K562 (cell line): ENCODE measurements around the gene C2CD4B. TPM values are rescaled to one million over a fixed set of nuclear protein-coding genes. Genes with fewer than 3 reads are reported as not detected.

Source experiments
- BRCA1 ChIP-seq, 2 experiments: fragments of 450-650 bp in 1 of 2; sonication (generic) in 1 of 2; formaldehyde crosslinking in 1 of 2; IDR thresholded peaks; 2 replicates each; pipeline versions ENCODE4 v1.5.0 to v1.6.1; 2017 to 2020; ENCODE audit warnings: mild to moderate bottlenecking in 1 of 2, missing genetic modification reagents in 1 of 2
- E2F1 ChIP-seq: sonication (generic); formaldehyde crosslinking; IDR thresholded peaks from 2 replicates; pipeline ENCODE4 v1.8.1; 2023; ENCODE audit warnings: mild to moderate bottlenecking, missing genetic modification reagents, moderate library complexity
- FOXJ2 ChIP-seq: fragments of 200-800 bp; sonication (Bioruptor generic); IDR thresholded peaks from 2 replicates; pipeline ENCODE4 v1.6.1; 2016; ENCODE audit warnings: missing genetic modification characterization, missing compliant biosample characterization
- HES1 ChIP-seq: fragments of 450-650 bp; IDR thresholded peaks from 2 replicates; pipeline ENCODE4 v1.6.1; 2016; ENCODE audit warnings: low read depth, mild to moderate bottlenecking, moderate library complexity
- JUN ChIP-seq, 2 experiments: sonication (generic) in 1 of 2; formaldehyde crosslinking in 1 of 2; IDR thresholded peaks; 2 replicates each; pipeline versions ENCODE4 v1.6.1 to v1.8.0; 2012 to 2022; ENCODE audit warnings: borderline replicate concordance in 2 of 2, mild to moderate bottlenecking in 2 of 2, improper control_type of control experiment in 1 of 2, low read depth in 1 of 2, low read length in 1 of 2, missing genetic modification reagents in 1 of 2
- KDM4B ChIP-seq, 2 experiments: fragments of 450-650 bp in 1 of 2; sonication (generic) in 1 of 2; IDR thresholded peaks; 2 replicates each; pipeline ENCODE4 v1.6.1; 2016 to 2017; ENCODE audit warnings: borderline replicate concordance in 2 of 2, antibody characterized with exemption in 1 of 2, low read depth in 1 of 2, mild to moderate bottlenecking in 1 of 2
- MTF1 ChIP-seq: fragments of 250-450 bp; sonication (Bioruptor Pico); IDR thresholded peaks from 2 replicates; pipeline ENCODE4 v1.9.0; 2021; ENCODE audit warnings: moderate library complexity, mild to moderate bottlenecking, inconsistent platforms, borderline replicate concordance
- MYNN ChIP-seq, 2 experiments: sonication (generic); formaldehyde crosslinking in 1 of 2; IDR thresholded peaks; 2 replicates each; pipeline versions ENCODE4 v1.5.0 to v1.6.1; 2016 to 2020; ENCODE audit warnings: antibody characterized with exemption in 1 of 2, missing genetic modification reagents in 1 of 2
- NFYB ChIP-seq: IDR thresholded peaks from 2 replicates; pipeline ENCODE4 v1.6.1; 2011; ENCODE audit warnings: mild to moderate bottlenecking, moderate library complexity; ENCODE audit not compliant: insufficient read length; ENCODE audit errors: extremely low read depth
- PATZ1 ChIP-seq: fragments of 250-450 bp; sonication (Bioruptor Pico); IDR thresholded peaks from 2 replicates; pipeline ENCODE4 v1.5.0; 2020; ENCODE audit warnings: mild to moderate bottlenecking, borderline replicate concordance
- PRDM10 ChIP-seq: fragments of 450-650 bp; IDR thresholded peaks from 2 replicates; pipeline ENCODE4 v1.6.1; 2018; ENCODE audit not compliant: partially characterized antibody
- SAFB2 ChIP-seq: fragments of 200-400 bp; formaldehyde crosslinking; IDR thresholded peaks from 2 replicates; pipeline ENCODE4 v1.6.1; 2018; ENCODE audit warnings: borderline replicate concordance, low read length, low read depth, moderate library complexity; ENCODE audit not compliant: severe bottlenecking
- SRSF3 ChIP-seq: fragments of 200-400 bp; formaldehyde crosslinking; IDR thresholded peaks from 2 replicates; pipeline ENCODE4 v1.6.1; 2016; ENCODE audit warnings: mild to moderate bottlenecking, low read length, moderate library complexity; ENCODE audit not compliant: insufficient read depth
- UBTF ChIP-seq, 2 experiments: IDR thresholded peaks; 2 replicates each; pipeline ENCODE4 v1.6.1; 2012; ENCODE audit warnings: improper control_type of control experiment in 2 of 2, low read depth in 2 of 2, low read length in 2 of 2, borderline replicate concordance in 1 of 2
- ZNF384 ChIP-seq: IDR thresholded peaks from 2 replicates; pipeline ENCODE4 v1.6.1; 2012; ENCODE audit warnings: low read depth, low read length, improper control_type of control experiment
- polyA plus RNA-seq, 8 experiments: library from polyadenylated mRNA; depleted of rRNA in 4 of 8; stranded (reverse) in 5 of 8; unstranded in 3 of 8; fragments of >200 nt; fragmentation: Nextera tagmentation in 2 of 8; fragmentation: Illumina TruSeq in 1 of 8; extraction: Ambion mirVana in 2 of 8; extraction: Trizol in 1 of 8; gene quantifications; 2 replicates each; pipeline versions ENCODE4 v1.2.1 to v1.2.3, GENCODE V29; 2011 to 2014; ENCODE audit warnings: inconsistent platforms in 1 of 8, missing spikeins in 1 of 8
- total RNA-seq, 7 experiments: library from RNA; depleted of rRNA in 6 of 7; stranded (reverse); fragments of >200 nt in 6 of 7; fragmentation: Illumina TruSeq in 2 of 7; extraction: Trizol in 2 of 7; gene quantifications; 2 replicates each; pipeline versions ENCODE4 v1.2.1 to v1.2.3, GENCODE V29; 2011 to 2021; ENCODE audit warnings: low replicate concordance in 1 of 7

Gene C2CD4B
- total and polyA plus RNA-seq, 9 of the 15 experiments (the other 6 are each of a cell fraction or from before 2014, with no cell fraction given): 0.11 TPM; not detected in 8

GRCh38 chr15:62119227-62119864 is 45.7 kb downstream of the C2CD4B start (continued):
- TF ChIP-seq PRDM10 (no peak), FOXJ2 (tag) (no peak), MTF1 (CRISPR knock-in tag) (no peak), PATZ1 (no peak), ZNF384 (no peak), E2F1 (CRISPR knock-in tag) (no peak), UBTF (IDR thresholded peaks at IDR 0.05; ENCODE audit: borderline replicate concordance in 1 of 2, low read depth in 2 of 2, low read length in 2 of 2) (no peak), NFYB (no peak), KDM4B (IDR thresholded peaks at IDR 0.05; ENCODE audit: borderline replicate concordance in 2 of 2, low read depth in 1 of 2) (no peak), JUN (IDR thresholded peaks at IDR 0.05; ENCODE audit: borderline replicate concordance, low read depth, low read length) (peak; percentile 88), JUN (CRISPR knock-in tag; IDR thresholded peaks at IDR 0.05; ENCODE audit: borderline replicate concordance) (no peak), HES1 (no peak), MYNN (IDR thresholded peaks at IDR 0.05) (no peak), MYNN (CRISPR knock-in tag; IDR thresholded peaks at IDR 0.05) (no peak), SAFB2 (no peak), BRCA1 (IDR thresholded peaks at IDR 0.05) (no peak), BRCA1 (CRISPR knock-in tag; IDR thresholded peaks at IDR 0.05) (no peak), SRSF3 (no peak)
